GM19043 (cell line): ENCODE data around the gene GTF2A1L.
"Not testable (repeated sequence)": the region's sequence is repeated elsewhere in the genome, so short reads cannot be mapped to it uniquely, and the experiment has no call there.

ENCODE experiments used
- ATAC-seq: cut with Tn5 transposase; IDR thresholded peaks from one replicate; pipeline ENCODE4 v1.9.1; 2021; ENCODE audit warnings: low read depth; ENCODE audit not compliant: unreplicated experiment

Gene GTF2A1L

DNA sequence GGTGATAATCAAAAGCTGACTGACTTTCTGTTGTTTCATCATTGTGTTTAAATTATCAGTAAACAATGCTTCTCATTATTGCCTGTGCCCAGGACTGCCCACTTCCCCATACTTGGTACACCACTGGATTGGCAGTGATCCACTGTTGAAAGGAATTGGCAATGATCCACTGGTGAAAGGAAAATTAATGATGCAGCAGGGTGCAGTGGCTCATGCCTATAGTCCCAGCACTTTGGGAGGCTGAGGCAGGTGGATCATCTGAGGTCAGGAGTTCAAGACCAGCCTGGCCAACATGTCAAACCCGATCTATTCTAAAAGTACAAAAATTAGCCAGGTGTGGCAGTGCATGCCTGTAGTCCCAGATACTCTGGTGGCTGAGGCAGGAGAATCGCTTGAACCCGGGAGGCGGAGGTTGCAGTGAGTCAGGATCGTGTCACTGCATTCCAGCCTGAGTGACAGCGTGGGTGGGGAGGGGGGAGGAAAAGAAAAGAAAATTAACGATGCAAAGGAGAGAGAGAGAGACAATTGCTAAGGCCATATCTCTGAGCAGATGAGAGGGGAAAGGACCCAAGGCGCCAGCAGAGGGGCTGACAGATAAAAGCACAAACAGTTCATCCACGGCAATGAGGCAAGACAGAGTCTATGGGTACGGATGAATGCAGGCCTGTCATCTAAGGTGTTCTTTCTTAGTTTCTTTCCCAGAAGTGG, 10.2 kb upstream of the GTF2A1L start:
- no peak for ATAC-seq

DNA sequence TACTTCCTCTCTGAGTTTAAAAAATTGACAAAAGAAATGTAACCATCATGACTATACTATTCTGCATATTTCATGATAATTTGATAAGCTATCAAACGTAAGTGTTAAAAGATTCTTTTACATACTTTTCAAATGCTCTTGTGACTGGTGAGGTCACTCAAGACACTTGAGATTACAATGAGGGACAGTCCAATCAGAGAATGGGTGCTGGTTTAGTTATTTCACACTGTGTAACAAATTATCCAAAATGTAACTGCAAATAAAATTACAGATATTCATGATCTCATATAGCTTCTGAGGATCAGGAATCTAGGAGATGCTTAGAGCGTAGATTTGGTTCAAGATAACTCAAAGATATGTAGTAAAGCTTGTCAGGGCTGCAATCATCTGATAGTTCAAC, 4.4 kb upstream of the GTF2A1L start:
- ATAC-seq = no peak

DNA sequence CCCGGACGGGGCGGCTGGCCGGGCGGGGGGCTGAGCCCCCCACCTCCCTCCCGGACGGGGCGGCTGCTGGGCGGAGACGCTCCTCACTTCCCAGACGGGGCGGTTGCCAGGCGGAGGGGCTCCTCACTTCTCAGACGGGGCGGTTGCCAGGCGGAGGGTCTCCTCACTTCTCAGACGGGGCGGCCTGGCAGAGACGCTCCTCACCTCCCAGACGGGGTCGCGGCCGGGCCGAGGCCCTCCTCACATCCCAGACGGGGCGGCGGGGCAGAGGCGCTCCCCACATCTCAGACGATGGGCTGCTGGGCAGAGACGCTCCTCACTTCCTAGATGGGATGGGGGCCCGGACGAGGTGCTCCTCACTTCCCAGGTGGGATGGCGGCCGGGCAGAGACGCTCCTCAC, 3.1 kb upstream of the GTF2A1L start:
- not testable (repeated sequence) for ATAC-seq

DNA sequence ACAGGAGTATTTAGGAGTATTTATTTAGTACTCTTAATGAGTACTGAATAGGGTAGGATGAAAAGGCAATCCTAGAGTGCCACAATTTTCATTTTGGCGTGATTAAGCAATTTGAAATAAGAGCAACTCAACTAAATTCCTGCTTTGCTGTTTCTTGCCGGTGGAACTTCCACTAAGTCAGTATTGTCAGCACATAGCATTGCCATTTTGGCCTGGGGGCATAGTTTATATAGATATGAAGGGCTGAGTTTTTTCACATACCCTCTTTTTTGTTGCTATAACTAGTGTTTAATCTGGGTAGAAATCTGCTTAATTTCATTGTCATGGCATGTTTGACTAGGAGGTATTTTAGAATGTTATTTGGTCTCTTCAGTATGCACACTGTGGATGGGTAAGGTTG, 1.9 kb downstream of the GTF2A1L start:
- ATAC-seq = no peak

DNA sequence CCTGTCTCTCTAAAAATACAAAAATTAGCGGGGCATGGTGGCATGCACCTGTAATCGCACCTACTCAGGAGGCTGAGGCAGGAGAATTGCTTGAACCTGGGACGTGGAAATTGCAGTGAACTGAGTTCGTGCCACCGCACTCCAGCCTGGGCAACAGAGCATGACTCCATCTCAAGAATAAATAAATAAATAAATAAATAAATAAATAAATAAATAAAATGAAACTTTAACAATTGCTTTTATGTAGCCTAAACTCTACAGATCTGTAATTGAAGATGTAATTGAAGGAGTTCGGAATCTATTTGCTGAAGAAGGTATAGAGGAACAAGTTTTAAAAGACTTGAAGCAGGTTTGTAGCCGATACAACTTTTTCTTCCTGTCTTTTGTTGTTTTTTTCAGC, 2.9 kb downstream of the GTF2A1L start:
- ATAC-seq = no peak

DNA sequence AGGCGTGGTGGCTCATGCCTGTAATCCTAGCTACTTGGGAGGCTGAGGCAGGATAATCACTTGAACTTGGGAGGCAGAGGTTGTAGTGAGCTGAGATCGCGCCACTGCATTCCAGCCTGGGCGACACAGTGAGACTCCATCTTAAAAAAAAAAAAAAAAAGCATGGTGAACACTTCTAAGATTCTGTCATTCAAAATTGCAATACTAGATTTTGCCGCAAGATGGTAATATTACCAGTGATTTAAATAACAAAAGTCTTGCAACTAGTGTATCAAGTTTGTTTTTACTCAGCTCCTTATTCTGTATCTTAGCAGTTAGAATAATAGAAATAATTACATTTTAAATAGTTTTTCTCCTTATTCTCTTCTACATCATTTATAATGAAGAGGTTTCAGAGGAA, 5.0 kb downstream of the GTF2A1L start:
- ATAC-seq = not testable (repeated sequence)

DNA sequence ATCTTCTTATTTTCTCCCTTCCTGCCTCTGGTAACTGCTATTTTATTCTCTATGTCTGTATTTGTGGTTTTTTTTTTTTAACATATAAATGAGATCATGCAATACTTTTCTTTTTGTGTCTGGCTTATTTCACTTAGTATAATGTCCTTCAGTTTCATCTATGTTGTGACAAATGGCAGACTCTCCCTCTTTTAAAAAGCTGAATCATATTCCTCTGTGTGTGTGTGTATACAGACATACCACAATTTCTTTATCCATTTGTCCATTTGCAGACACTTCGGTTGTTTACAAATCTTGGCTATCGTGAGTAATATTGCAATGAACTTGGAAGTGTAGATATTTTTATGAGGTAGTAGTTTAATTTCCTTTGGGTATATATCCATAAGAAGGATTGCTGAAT, 7.0 kb downstream of the GTF2A1L start:
- ATAC-seq = no peak

DNA sequence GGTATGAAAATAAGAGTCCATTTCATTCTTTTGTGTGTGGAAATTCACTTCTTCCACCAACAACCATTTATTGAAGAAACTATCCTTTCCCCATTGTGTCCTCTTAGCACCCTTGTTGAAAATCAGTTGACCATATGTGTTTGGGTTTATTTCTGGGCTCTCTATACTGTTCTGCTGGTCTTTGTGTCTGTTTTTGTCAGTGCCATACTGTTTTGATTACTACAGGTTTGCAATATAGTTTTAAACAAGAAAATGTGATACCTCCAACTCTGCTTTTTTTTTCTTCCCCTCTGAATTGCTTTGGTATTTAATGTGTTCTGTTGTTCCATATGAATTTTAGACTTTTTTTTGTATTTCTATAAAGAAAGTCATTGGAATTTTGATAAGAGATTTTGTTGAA, 8.4 kb downstream of the GTF2A1L start:
- ATAC-seq = no peak

DNA sequence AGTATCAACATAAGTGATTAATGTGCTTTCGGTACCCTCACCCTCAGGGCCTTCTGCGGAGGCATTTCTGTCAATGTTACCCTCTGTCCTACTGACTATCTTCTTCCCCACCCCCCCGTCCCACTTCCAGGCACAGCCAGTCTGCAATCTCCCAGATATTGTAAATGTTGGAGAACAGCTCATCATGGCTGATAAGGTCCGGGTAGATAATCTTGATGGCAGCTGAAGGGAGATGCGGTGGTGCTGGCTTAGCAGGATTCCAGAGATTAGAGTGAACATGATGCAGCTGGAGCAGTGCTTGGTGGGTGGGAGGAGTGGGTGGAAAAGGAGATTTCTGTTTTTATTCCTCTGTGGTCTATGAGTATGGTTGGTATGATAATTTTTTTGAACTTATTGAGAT, 15.5 kb downstream of the GTF2A1L start:
- ATAC-seq = no peak

DNA sequence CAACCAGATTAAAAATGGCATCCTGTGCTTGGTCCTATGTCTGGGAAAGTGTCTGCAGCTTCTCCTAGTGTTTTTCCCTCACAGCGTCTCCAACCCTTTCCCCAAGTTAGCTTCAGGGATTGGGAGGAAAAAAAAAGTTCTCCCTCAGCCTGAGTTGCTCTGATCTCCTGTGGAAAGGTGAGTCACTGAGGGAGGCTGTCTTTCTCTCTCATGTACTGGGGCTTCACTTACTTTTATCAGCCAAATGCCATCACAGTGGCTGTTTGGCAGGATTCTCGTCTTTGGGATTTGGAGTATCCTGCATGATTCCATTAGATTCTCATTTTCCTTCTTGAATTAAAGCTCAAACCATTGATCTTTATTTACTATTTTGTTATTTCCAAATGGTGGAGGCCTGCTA, 18.1 kb downstream of the GTF2A1L start:
- no peak for ATAC-seq

DNA sequence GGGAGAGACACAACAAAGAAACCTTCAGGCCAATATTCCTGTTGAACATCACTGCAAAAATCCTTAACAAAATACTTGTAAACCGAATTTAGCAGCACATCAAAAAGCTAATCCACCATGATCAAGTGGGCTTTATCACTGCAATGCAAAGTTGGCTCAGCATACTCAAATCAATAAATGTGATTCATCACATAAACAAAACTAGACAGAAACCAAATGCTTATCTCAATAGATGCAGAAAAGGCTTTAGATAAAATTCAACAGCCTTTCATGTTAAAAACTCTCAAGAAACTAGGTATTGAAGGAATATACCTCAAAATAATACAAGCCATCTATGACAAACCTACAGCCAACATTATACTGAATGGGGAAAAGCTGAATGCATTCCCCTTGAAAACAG, 20.6 kb downstream of the GTF2A1L start:
- ATAC-seq = no peak

DNA sequence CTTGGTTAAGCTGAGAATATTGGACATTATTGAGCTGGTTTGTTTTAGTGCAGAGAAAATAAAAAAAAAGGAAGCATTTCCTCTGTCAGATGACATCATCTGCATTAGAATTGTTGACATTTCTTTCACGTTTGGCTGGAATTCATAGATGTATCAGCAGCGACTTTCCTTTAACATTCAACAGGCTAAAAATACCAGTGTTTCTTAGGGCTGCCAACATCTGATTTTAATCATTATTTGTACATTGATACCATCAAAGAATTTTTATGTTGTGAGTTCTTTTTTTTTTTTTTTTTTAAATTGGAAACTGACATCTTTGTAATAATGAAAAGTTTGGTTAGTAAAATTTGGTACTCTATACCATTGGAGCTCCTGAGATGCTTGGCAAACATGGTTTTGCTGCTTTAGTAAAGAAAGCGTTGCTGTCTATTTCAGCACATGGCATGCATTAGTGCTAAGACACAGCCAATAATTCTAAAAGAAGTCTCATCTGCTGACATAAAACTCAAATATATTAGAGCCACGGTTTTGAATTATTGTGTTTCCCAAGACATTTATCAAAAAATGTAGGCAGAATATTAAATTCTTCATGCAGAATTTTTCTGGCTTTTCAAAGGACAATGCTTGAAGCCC, 33.6 kb downstream of the GTF2A1L start:
- no peak for ATAC-seq

DNA sequence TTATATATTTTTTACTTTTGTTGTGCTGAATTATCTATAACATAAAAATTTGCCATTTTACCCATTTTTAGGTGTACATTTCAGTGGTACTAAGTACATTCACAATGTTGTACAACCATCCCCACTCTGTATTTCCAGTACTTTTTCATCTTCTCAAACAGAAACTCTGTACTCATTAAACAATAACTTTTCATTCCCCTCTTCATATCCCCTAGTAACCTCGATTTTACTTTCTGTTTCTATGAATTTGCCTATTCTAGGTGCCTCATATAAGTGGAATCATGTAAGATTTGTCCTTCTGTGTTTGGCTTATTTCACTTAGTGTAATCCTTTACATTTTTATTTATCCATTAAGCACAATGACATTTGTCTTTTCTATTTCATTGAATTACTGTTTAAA, 51.3 kb downstream of the GTF2A1L start:
- peak; percentile 95 for ATAC-seq

DNA sequence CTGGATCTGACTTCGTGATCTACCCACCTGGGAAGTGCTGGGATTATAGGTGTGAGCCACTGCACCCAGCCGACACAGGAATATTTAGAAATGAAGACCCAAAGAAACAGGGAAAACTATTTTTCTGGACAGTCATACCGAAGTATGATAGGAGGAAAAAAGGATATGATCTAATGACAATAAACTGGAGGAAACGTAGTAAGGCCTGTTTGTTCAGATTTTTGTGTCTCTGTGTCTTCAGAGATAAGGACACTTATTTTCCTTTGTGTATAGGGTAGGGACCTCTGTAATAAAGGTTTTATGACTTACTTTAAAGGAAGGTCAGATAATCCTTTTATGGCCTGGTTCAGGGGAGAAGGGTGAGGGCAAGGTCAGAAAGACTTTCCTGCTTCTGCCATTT, 55.9 kb downstream of the GTF2A1L start:
- no peak for ATAC-seq

DNA sequence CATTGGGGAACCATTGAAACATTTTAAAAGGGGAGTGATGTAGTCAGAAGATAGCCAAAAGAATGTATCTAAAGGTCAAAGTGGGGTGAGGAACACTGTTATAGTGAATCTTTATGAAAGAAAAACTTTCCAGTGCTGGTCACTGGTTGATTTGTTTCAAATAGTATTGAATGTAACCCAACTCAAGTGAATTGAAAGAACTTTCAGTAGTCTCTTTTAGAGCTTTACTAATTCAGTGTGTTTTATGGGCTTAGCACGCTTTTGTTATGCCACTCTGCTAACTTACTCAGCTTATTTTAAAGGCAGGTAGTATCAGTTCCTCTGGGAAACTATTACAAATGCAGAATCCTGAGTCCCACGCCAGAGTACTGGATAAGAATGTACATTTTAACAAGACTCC, 57.3 kb downstream of the GTF2A1L start:
- peak; percentile 62 for ATAC-seq

DNA sequence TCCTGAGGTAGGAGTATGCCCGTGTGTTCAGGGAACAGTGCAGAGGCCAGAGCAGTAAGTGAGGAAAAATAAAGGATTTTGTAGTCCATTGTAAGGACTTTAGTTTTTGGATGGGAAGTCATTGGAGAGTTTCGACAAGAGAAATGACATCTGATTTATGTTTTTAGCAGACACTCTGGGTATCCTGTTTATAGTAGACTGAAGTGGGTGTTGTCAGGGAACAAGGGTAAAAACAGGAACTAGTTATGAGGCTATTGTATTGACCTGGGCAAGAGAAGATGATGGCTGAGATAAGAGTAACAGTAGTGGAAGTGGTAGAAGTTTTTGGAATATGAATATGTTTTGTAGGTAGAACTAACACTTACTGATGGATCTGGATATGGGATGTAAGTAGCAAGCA, 59.8 kb downstream of the GTF2A1L start:
- no peak for ATAC-seq

DNA sequence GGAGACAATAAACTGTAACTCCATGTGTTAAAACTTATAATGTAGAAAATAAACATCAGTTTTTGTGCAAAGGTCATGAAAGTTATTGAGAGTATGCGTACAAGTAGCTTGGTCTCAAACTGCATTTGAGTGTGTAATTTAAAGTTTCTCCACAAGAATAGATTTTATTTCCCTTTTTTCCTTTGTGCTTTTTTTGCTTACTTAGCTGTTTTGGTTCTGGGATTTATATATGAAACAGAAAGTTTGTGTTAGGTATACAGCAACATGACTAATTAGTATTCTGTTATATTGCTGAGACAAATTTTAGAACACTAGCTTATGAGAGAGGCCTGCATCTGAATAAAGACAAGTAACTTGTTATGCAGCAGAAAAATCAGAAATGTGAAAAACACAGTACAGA, 67.5 kb downstream of the GTF2A1L start:
- ATAC-seq = no peak

DNA sequence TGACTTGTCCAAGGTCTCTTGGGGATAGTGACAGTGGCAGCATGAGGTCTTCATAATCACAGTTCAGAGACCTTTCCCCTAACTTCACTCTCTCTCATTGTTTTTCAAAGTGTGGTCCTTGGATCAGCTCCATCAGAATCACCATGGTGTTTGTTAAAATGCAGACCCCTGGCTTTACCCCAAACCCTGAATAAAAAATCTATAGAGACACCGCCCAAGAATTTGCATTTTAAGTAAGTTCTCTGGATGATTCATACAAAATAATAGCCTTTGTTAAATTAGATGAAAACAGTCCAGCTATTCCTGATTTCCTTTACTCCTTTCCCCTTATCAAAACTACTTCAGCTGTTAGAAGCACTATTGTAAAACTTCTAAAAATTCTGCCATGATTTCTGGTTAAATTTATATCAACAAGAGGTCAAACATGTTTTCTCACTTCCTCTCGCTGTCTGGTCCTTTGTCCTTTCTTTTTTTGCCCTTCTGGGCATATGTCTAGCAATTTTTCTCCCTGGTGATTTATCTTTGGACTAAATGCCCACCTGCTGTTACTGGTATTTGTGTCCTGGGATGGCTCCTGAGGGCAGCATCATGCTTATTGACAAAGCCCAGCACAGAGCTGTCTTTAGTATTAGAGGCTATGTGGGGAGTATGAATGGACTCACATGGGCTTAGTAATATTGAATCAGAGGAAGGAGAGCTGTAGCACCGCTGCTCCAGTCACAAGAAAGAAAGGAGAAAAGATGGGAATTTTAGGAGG, 74.5 kb downstream of the GTF2A1L start:
- ATAC-seq = no peak

DNA sequence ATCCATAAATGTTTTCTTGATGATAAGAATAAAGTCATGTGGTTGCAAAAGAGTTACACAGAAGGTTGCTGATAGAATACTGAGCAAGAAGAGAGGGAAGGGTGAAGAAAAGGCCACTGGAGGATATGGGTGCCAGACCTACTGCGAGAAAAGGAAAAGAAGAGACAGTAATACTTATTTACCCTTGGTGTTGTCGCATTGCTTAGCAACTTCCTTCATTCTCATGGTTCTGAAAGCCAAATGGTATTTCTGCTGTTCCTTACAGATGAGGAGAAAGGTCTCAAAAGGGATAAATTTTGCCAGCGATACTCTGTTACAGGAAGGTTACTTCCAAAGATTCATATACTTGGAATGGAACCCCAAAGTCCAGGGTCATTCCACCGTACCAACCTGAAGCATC, 75.4 kb downstream of the GTF2A1L start:
- no peak for ATAC-seq

DNA sequence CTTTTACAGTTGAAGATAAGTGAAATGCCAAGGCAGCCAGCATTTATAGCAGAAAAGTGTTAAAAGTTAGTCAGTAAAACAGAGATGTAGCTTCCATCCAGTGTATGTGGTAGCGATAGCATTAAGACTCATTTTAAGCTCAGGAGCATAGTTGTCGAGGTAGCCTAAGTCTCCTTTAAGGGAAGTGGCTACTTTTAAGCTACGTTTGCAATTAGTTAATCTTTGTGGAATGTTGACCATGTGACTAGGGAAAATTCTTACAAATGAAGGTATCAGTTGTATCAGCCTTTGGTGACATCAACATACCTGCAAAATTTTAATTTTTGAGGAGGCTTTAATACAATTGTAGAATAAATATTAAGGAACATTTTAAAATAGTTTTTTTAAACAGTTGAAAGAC, 76.0 kb downstream of the GTF2A1L start:
- ATAC-seq = no peak

DNA sequence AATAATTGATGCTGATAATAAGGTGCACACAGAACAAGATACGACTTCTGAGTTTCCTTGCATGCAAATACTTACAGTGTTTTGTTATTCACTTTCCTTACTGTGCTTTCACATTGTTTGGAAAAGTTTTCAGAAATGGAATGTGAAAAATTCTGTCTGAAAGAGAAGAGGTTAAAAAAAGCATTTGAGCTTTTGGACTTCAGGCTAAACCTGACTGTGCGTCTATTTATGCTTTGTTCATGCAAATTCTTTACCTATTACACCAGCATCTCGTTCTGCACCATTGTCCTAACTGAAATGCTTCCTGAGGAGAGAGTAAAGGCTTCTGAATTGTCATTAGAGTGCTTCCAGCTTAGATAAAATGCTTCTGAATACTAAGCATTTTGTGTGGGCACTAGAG, 76.5 kb downstream of the GTF2A1L start:
- ATAC-seq = no peak

DNA sequence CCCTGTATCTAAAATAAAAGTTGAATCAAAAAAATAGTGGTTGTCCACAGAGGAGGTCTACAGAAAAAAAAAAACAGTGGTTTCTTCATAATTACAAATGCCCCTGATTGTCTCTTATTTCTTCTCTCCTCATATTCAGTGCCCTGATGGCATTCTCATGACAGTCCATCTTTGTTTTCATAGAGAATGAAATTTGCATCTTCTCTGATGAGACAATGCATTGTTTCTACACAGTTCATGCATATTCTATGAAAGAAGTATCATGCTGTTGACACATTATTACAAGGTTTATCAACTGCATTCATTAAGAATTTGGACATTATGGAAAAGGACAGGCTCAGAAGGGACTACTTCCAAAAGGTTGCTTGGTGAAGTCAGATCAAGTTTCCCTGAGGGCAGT, 78.3 kb downstream of the GTF2A1L start:
- ATAC-seq = no peak
